ENCODE measurements around the gene CABYR.

Gene CABYR

GRCh38 chr18:24103320-24104021 lies 35.4 kb upstream of the CABYR start:
- TF ChIP-seq CTCF (conservative IDR thresholded peaks at IDR 0.05; ENCODE audit: low read depth, low read length), result no peak
- H3K4me3 ChIP-seq (ENCODE audit: low read depth, low read length), result no peak overlapping the region
- no peak for DNase-seq (ENCODE audit: low read depth)

- no peak for TF ChIP-seq CTCF (conservative IDR thresholded peaks at IDR 0.05; ENCODE audit: low read depth, low read length)
- no peak for DNase-seq (ENCODE audit: low read depth)
- H3K4me3 ChIP-seq (ENCODE audit: low read depth, low read length), result no peak overlapping the region
Observed at GRCh38 chr18:24104486-24104885, 34.4 kb upstream of the CABYR start.

GRCh38 chr18:24108641-24109040 lies 30.2 kb upstream of the CABYR start:
- no peak overlapping the region for H3K4me3 ChIP-seq (ENCODE audit: low read depth, low read length)
- TF ChIP-seq CTCF (conservative IDR thresholded peaks at IDR 0.05; ENCODE audit: low read depth, low read length), result no peak
- DNase-seq (ENCODE audit: low read depth), result no peak

GRCh38 chr18:24111936-24112335 lies 26.9 kb upstream of the CABYR start:
- no peak overlapping the region for H3K4me3 ChIP-seq (ENCODE audit: low read depth, low read length)
- TF ChIP-seq CTCF (conservative IDR thresholded peaks at IDR 0.05; ENCODE audit: low read depth, low read length), result peak; percentile 10
- no peak for DNase-seq (ENCODE audit: low read depth)

GRCh38 chr18:24112464-24112863 lies 26.4 kb upstream of the CABYR start:
- TF ChIP-seq CTCF (conservative IDR thresholded peaks at IDR 0.05; ENCODE audit: low read depth, low read length), result no peak
- no peak overlapping the region for H3K4me3 ChIP-seq (ENCODE audit: low read depth, low read length)
- DNase-seq (ENCODE audit: low read depth), result no peak

- no peak for TF ChIP-seq CTCF (conservative IDR thresholded peaks at IDR 0.05; ENCODE audit: low read depth, low read length)
- peak; percentile 45 for DNase-seq (ENCODE audit: low read depth)
Observed at GRCh38 chr18:24112874-24113615, 25.8 kb upstream of the CABYR start.

More at GRCh38 chr18:24112874-24113615, 25.8 kb upstream of the CABYR start:
- H3K4me3 ChIP-seq (ENCODE audit: low read depth, low read length), result no peak overlapping the region
